PC-3 (cell line): ENCODE measurements around the gene WDR49.

Experiments
- CTCF ChIP-seq: fragments of 300-600 bp; sonication (generic); conservative IDR thresholded peaks from 2 replicates; pipeline ENCODE4 v1.5.1; 2017; ENCODE audit warnings: antibody characterized with exemption, low read depth, mild to moderate bottlenecking, low read length
- EZH2phosphoT487 ChIP-seq: fragments of 300-600 bp; sonication (generic); IDR thresholded peaks from 2 replicates; pipeline ENCODE4 v1.6.1; 2018; ENCODE audit warnings: mild to moderate bottlenecking, antibody characterized with exemption, low read length, borderline replicate concordance

- no peak for TF ChIP-seq CTCF
- TF ChIP-seq EZH2phosphoT487, result no peak
These were observed 173.0 kb downstream of the WDR49 start for GRCh38 chr3:167480748-167481147.
